ENCODE measurements around the gene TAF9.
A peak's percentile ranks its signal among the peaks of the same experiment; 100 is the strongest.

Gene TAF9

DNA sequence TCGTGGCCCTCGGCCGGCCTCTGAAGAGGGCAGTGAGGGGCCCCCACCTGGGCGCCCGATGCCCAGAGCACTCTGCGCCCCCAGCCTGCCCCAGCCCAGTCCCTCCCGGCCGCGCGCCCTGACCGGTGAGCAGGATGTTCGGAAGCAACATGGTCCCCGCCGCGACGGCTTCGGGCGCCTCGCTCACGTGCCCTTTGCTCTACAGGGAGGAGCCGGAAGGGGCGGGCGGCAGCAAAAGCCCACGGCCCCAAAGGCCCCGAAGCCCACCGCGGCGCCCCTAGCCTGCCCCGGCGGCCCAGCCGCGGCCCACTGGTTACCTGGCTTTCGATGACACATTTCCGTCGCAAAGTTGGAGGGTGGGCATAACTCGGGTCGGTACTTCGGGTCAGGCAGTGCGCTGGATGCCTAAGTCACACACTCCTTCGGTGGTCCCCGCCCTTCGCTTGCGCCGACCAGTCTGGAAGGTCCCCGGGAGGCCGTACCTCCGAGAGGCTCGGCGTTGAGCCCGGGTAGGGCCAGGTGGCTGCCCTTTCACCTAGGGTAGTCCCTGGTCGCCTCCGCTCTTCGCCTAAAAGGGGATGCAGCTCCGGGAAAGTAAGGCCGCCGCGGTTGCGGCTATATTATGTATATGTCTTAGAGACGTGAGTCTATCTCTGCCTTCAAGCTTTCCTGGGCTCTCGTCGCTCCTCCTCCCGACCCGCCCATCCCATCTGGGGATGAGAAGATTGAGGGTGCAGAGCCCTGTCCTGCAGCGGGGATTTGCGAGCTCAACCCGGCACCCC, at the start of gene TAF9, which contains the start of the genes AK6 and RAD17 (continued):
- TF ChIP-seq ZNF169 (tag by site-specific recombination; IDR thresholded peaks at IDR 0.05) (no peak), ZNF837 (tag by site-specific recombination; IDR thresholded peaks at IDR 0.05) (no peak), ZNF843 (tag by site-specific recombination; IDR thresholded peaks at IDR 0.05) (peak; percentile 74), ZNF529 (tag by site-specific recombination; IDR thresholded peaks at IDR 0.05; ENCODE audit: insufficient replicate concordance) (no peak), OVOL3 (tag by site-specific recombination; IDR thresholded peaks at IDR 0.05) (no peak; the same call in 1 of the 2 replicates), ZNF596 (tag by site-specific recombination; IDR thresholded peaks at IDR 0.05) (no peak), ZNF645 (tag by site-specific recombination; IDR thresholded peaks at IDR 0.05) (no peak), SCRT1 (tag by site-specific recombination; IDR thresholded peaks at IDR 0.05; ENCODE audit: borderline replicate concordance) (peak; percentile 41; the same call in 1 of the 2 replicates), ZBTB17 (tag by site-specific recombination; IDR thresholded peaks at IDR 0.05) (peak; percentile 85), BCL11B (tag by site-specific recombination; IDR thresholded peaks at IDR 0.05; ENCODE audit: low read depth) (peak; percentile 22; the same call in 1 of the 2 replicates), ZNF280D (tag by site-specific recombination; IDR thresholded peaks at IDR 0.05) (no peak), ZNF354C (tag by site-specific recombination; IDR thresholded peaks at IDR 0.05; ENCODE audit: borderline replicate concordance, low read depth) (no peak), ZNF292 (tag by site-specific recombination; IDR thresholded peaks at IDR 0.05; ENCODE audit: borderline replicate concordance, low read depth) (no peak), ZXDB (tag by site-specific recombination; IDR thresholded peaks at IDR 0.05) (peak; percentile 94), ZNF350 (tag by site-specific recombination; IDR thresholded peaks at IDR 0.05) (no peak), ZSCAN23 (tag by site-specific recombination; IDR thresholded peaks at IDR 0.05) (no peak), SP7 (tag by site-specific recombination; IDR thresholded peaks at IDR 0.05) (peak; percentile 89), ZNF48 (tag by site-specific recombination; IDR thresholded peaks at IDR 0.05) (no peak), MYNN (tag by site-specific recombination; IDR thresholded peaks at IDR 0.05; ENCODE audit: borderline replicate concordance) (no peak), ZBTB21 (tag by site-specific recombination; IDR thresholded peaks at IDR 0.05) (no peak), ZNF677 (tag by site-specific recombination; IDR thresholded peaks at IDR 0.05) (no peak), RBAK (tag by site-specific recombination; IDR thresholded peaks at IDR 0.05) (no peak), ZNF184 (tag by site-specific recombination; IDR thresholded peaks at IDR 0.05) (no peak), KLF8 (tag by site-specific recombination; IDR thresholded peaks at IDR 0.05) (peak; percentile 97), KLF7 (tag by site-specific recombination; IDR thresholded peaks at IDR 0.05; ENCODE audit: borderline replicate concordance) (peak; percentile 99), ZNF221 (tag by site-specific recombination; IDR thresholded peaks at IDR 0.05; ENCODE audit: borderline replicate concordance) (no peak), ZNF394 (tag by site-specific recombination; IDR thresholded peaks at IDR 0.05; ENCODE audit: borderline replicate concordance) (no peak)
- TF ChIP-seq, protein P1, sequence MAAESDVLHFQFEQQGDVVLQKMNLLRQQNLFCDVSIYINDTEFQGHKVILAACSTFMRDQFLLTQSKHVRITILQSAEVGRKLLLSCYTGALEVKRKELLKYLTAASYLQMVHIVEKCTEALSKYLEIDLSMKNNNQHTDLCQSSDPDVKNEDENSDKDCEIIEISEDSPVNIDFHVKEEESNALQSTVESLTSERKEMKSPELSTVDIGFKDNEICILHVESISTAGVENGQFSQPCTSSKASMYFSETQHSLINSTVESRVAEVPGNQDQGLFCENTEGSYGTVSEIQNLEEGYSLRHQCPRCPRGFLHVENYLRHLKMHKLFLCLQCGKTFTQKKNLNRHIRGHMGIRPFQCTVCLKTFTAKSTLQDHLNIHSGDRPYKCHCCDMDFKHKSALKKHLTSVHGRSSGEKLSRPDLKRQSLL (tag by site-specific recombination; IDR thresholded peaks at IDR 0.05): no peak
- TF ChIP-seq, protein P2, sequence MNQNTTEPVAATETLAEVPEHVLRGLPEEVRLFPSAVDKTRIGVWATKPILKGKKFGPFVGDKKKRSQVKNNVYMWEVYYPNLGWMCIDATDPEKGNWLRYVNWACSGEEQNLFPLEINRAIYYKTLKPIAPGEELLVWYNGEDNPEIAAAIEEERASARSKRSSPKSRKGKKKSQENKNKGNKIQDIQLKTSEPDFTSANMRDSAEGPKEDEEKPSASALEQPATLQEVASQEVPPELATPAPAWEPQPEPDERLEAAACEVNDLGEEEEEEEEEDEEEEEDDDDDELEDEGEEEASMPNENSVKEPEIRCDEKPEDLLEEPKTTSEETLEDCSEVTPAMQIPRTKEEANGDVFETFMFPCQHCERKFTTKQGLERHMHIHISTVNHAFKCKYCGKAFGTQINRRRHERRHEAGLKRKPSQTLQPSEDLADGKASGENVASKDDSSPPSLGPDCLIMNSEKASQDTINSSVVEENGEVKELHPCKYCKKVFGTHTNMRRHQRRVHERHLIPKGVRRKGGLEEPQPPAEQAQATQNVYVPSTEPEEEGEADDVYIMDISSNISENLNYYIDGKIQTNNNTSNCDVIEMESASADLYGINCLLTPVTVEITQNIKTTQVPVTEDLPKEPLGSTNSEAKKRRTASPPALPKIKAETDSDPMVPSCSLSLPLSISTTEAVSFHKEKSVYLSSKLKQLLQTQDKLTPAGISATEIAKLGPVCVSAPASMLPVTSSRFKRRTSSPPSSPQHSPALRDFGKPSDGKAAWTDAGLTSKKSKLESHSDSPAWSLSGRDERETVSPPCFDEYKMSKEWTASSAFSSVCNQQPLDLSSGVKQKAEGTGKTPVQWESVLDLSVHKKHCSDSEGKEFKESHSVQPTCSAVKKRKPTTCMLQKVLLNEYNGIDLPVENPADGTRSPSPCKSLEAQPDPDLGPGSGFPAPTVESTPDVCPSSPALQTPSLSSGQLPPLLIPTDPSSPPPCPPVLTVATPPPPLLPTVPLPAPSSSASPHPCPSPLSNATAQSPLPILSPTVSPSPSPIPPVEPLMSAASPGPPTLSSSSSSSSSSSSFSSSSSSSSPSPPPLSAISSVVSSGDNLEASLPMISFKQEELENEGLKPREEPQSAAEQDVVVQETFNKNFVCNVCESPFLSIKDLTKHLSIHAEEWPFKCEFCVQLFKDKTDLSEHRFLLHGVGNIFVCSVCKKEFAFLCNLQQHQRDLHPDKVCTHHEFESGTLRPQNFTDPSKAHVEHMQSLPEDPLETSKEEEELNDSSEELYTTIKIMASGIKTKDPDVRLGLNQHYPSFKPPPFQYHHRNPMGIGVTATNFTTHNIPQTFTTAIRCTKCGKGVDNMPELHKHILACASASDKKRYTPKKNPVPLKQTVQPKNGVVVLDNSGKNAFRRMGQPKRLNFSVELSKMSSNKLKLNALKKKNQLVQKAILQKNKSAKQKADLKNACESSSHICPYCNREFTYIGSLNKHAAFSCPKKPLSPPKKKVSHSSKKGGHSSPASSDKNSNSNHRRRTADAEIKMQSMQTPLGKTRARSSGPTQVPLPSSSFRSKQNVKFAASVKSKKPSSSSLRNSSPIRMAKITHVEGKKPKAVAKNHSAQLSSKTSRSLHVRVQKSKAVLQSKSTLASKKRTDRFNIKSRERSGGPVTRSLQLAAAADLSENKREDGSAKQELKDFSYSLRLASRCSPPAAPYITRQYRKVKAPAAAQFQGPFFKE (tag by site-specific recombination; IDR thresholded peaks at IDR 0.05; ENCODE audit: borderline replicate concordance): no peak

All from HEK293 (cell line).